GM12872 (cell line): Measurements from ENCODE around the gene RER1.

Experiments
- CTCF ChIP-seq: IDR thresholded peaks from 3 replicates; pipeline ENCODE4 v1.5.1; 2011; ENCODE audit warnings: low read depth, mild to moderate bottlenecking, low read length, moderate library complexity; ENCODE audit not compliant: insufficient read depth

The RER1 gene

DNA sequence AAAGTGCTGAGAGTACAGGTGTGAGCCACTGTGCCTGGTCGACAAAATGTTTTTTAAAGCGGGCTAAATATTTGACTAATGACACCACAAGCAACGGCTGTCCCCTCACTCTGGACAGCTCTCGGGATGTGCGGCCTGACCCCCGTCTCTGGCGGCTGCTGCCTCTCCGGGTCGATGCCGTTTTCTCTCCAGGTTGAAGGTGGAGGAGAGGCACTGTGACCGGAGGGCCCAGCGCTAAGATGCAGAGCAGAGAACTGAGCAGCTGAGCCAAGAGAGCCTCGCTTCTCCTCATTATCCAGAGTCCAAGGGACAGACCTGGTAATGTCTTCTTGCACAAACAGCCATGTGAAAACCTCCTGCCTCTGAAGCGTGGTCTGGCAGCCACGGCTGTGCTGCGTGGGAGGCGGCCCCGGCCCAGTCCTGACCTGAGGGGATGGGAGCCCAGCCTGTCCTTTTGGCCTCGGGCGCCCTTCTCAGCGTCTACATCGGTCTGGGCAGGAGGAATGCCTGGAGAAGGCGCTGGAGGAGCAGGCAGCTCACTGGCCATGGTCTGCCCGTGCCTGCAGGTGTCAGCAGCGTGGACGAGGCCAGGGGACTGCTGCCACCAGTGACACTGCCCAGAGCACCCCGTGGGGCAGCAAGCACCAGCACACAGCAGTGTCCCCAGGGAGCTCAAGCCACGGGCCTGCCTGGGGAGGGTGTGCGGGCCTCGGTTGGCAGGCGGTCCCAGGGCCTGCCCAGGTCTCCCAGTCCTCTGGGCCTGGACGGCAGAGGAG, 10.6 kb upstream of the RER1 start:
- no peak for TF ChIP-seq CTCF

- peak; percentile 85 for TF ChIP-seq CTCF
Observed at GRCh38 chr1:2381741-2382620, 9.7 kb upstream of the RER1 start.

GRCh38 chr1:2382621-2383361, 8.8 kb upstream of the RER1 start:
- peak; percentile 66 for TF ChIP-seq CTCF

DNA sequence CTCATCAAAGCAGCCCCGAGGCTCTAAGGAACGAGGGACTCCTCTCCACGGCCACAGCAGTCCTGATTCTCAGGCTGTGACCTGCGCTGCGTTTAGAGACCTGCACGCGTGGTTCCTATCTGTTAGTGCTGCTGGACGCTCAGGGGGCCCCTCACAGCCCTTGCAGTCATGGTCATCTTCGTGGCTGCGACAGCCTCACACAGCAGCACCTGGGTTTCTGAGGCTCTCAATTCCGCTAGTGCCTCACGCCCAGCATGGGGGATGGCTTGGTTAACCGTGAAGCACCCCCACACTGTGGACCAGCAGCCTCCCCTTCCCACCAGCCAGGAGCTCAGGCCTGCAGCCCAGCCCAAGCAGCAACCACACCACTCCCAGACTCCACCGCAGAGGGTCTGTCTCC, 8.1 kb upstream of the RER1 start:
- no peak for TF ChIP-seq CTCF

GRCh38 chr1:2384130-2384860, 7.3 kb upstream of the RER1 start:
- no peak for TF ChIP-seq CTCF

- TF ChIP-seq CTCF = no peak
Observed at GRCh38 chr1:2384941-2385481, 6.6 kb upstream of the RER1 start.
